Activated CD8-positive, alpha-beta memory T cell treated with anti-CD3 and anti-CD28 coated beads for 1 hour (primary cell): ENCODE results near the gene FGF11.

Experiments
- DNase-seq, 2 donors: peaks; one replicate each; pipeline ENCODE4 v3.0.0-alpha.2; 2020; ENCODE audit warnings: low read depth in 1 of 2; ENCODE audit errors: extremely low read depth in 1 of 2

FGF11 gene

DNA sequence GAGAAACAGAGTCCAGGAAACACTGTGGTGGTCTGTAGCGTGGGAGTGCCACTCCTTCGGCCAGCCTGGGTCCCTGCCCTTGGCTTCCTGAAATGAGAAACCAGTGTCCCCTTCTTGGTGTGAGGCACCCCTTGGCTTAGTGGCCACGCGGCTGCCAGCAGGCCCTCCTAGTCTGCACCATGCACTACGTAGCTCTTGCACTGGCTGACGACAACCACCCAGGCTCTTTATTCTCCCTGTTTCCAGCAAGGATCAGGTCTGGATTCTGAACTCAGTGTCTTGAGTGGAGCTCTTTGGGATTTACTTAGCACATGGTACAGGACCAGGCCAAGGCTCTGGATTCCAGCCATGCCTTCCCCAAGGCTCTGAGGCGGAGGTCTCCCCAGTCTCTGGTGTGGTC lies 11.8 kb upstream of the FGF11 start:
- DNase-seq, result no peak

DNA sequence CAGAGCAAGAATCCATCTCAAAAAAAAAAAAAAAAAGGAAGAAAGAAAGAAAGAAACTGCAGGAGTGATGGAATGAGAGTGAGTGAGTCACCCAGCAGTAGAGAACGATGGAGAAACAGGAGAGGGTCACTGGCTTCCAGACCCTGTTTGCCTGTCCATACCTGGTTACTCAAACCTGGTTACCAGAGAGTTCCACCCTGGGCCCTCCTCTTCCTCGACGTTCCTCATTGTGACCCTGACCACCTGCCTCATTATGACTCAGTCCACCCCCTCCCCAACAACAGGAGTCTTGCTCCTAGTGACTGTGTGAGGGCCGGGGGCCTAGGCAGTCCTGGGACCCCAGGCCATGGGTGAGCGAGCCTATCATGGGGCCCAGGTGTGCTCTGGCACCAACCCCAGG lies 10.8 kb upstream of the FGF11 start, which contains the start of gene SPEM3:
TSS of gene SPEM3 (plus strand) at position 301 of the 400 bp plus-strand sequence. CDS start at position 347, 46 bp downstream.
- no peak for DNase-seq

DNA sequence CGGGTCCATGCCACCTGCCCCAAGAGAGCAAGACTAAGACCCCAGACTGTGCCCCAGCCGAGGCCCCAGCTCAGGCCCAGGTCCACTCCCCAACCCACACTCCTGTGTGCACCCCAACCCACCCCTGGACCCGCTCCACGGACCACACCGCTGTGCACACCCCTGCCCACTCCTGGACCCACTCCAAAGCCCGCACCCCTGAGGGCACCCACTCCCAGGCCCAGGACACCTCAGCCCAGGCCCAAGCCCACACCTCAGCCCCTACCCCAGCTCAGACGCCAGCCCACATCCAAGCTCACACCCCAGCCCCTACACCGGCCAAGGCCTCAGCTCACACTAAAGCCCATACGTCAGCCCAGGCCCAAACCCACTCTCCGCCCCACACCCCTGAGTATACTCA lies 9.6 kb upstream of the FGF11 start:
- no peak for DNase-seq

DNA sequence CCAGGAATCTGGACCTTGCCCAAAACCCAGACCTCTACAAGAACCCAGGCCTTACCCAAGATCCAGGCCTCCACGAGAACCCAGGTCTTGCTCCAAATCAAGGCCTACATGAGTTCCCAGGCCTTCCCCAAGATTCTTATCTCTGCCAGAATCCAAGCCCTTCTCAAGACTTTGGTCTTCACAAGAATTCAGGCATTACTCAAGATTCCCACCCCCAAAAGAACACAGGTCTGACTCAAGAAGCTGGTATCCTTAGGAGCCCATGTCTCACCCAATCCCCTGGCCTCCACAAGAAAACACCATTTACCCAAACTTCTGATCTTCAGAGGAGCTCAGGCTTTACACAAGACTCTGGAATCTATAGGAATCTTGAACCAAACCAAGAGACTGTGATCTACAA lies 8.1 kb upstream of the FGF11 start:
- no peak for DNase-seq

DNA sequence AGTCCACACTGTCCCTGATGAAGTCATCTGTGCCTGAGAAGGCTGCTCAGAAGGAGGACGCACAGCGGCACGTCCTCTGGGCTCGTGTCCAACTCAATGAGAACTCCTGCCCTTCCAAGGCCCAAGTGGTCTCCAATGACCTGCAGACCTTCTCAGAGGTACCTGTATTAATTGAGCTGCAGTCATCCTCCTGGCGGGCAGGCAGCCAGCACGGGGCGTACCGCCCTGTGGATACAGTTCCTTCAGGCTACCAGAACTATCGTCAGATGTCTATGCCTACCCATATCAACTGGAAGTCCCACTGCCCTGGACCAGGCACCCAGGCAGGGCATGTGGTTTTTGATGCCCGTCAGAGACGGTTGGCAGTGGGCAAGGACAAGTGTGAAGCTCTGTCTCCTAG lies 7.0 kb upstream of the FGF11 start:
- DNase-seq, result no peak

DNA sequence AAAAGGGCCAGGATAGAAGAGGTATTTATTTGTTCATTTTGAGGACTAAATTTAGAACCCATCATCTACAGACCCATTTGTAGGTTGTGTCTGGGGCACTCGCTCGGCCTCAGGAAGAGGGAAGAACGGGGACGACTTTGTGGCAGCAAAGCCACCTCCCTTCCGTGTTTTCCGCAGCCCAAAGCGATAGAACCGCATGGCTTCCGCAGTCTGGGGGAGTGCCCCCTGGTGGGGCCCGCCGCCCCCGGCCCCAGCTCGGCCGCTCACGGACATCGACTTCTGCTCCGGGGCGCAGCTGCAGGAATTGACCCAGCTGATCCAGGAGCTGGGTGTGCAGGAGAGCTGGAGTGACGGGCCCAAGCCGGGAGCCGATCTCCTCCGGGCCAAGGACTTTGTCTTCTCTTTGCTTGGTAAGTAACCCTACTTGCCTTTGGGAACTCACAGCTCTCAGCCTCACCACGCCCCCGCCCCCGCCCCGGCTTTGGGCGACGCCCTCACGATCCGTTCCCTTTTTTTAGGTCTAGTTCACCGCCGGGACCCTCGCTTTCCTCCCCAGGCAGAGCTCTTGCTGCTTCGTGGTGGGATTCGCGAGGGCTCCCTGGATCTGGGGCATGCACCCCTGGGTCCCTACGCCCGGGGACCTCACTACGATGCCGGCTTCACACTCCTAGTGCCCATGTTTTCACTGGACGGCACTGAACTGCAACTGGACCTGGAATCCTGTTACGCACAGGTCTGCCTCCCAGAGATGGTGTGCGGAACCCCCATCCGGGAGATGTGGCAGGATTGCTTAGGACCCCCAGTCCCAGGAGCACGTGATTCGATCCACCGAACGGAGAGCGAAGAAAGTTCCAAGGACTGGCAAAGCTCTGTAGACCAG lies 3.4 kb upstream of the FGF11 start:
- DNase-seq, result peak in 1 of 2 donors; percentile 38

DNA sequence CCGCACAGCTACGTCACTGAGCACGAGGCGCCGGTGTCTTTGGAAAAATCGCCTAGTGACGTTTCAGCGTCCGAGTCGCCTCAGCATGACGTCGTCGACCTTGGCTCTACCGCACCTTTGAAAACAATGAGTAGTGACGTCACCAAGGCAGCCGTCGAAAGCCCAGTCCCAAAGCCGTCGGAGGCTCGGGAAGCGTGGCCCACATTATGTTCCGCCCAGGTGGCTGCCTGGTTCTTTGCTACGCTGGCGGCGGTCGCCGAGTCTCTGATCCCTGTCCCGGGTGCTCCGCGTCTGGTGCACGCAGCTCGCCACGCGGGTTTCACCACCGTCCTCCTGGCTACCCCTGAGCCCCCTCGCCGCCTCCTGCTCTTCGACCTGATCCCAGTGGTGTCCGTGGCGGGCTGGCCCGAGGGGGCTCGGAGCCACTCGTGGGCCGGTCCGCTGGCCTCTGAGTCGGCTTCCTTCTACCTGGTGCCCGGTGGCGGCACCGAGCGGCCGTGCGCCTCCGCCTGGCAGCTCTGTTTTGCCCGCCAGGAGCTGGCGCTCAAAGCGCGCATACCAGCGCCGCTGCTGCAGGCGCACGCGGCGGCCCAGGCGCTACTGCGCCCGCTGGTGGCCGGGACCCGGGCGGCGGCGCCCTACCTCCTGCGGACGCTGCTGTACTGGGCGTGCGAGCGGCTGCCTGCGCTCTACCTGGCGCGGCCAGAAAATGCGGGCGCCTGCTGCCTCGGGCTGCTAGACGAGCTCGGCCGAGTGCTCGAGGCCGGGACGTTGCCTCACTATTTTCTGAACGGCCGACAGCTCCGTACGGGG lies 2.5 kb upstream of the FGF11 start:
- peak; percentile 55 to 72 for DNase-seq

DNA sequence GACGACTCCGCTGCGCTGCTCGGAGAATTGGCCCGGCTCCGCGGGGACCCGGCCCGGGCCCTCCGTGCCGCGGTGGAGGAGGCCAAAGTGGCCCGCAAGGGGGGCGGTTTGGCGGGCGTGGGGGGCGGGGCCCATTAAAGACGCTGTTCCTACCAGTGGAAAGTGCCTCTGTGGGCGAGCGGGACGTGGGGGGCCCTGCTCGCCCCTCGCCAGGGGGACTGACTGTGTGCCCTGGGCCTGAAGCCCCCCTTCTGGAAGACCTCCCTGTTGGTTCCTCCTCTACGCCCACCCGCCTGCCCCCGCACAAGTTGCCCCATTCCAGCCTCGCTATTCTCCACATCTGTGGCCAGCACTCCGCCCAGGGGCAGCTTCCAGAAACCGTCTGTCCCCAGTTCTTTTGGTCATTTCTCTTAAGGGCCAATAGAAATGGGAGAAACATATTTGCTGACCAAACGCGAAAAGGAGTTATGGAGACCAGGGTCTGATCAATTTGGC lies 1.9 kb upstream of the FGF11 start:
- no peak for DNase-seq

DNA sequence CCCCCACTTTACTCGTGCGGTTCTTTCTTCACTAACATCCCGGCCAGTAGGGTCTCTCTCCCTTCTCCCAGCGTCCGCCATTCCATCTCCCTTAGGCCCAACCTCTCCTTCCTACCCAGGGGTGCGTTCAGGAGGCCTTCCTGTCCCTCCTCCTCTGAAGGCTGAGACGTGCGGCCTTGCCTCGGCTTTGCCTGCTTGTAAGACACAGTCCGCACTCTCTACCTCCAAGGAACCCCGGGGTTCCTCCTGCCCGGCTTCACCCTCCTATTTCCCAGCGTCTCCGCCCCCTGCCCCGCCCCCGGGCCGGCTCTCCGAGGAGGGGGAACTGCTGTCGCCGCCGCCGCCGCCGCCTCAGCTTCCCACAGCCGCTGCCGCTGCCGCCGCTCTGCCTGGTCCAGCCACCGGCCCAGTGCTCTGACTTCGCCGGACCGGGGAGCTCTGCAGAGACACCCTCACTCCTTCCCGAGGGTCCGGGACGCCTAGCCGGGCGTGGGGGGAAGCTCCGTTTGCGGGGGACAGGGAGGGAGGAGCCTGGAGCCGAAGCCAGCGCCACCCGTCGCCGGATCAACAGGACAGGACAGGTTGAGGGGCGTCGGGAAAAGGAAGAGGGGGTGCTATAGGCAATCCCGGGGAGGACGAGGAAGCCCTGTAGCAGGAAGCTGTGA lies 1.2 kb upstream of the FGF11 start:
- peak in 1 of 2 donors; percentile 43 for DNase-seq

DNA sequence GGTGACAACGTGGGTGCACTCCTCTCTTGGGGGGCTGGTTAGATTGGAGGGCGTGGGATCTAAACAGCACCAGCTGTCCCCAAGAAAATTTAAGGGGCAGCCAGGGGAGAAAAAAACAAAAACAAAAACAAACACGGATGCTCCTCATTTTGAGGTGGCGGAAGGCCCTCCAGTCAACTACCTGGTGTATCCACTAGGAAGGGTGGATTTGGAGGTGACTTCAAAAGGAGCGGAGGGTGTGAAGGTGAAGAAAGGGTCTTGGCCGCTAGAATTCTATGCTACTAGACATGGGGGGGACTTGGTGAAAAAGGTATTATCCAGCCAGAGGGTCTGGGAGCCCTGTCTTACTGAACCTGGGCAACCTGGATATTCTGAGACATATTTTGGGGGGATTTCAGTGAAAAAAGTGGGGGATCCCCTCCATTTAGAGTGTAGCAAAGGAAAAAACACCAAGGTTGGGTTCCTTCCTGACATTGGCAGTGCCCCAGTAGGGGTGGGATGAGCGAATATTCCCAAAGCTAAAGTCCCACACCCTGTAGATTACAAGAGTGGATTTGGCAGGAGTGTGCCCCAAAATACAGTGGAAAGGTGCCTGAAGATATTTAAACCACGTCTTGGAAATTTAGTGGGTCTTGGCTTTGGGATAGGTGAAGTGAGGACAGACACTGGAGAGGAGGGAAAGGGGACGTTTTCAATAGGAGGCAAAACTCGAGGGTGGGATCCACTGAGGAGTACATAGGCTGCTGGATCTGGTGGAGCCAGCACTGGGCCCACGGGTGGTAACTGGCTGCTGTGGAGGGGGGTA lies 454 bp upstream of the FGF11 start:
- DNase-seq, result no peak

DNA sequence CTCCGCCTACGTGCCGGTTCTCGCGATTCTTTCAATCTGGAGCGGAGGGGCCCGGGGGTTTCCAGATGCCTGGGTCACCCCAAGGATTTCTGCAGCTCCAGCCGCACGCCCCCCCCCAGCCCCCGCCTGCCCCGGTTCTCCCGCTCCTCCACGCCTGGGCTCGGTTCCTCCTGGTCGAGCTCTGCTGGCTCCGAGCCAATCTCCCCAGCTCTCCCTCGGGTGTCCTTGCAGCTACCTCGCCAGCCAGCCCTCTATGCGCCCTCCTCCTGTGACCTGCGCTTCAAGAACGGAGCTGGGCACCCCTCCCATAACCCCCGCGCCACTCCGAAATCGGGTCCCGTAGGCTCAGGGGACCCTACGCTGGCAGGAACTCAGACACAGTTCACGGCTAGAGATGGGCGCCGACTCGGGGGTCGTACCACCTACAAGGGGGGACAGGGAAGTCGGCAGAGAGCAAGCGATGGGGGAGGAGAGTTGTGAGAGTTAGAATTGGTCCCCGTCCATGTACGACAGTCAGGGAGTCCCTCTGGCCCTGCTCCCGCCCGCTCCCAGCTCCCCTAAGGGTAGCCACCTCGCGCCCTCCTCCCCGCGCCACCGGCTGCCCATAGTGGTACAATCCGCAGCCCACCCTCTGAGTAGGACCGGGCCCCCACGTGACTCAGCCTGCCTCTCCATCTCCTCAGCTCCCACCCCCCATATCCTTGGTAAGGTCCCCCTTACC lies 961 bp downstream of the FGF11 start:
- DNase-seq, result no peak

DNA sequence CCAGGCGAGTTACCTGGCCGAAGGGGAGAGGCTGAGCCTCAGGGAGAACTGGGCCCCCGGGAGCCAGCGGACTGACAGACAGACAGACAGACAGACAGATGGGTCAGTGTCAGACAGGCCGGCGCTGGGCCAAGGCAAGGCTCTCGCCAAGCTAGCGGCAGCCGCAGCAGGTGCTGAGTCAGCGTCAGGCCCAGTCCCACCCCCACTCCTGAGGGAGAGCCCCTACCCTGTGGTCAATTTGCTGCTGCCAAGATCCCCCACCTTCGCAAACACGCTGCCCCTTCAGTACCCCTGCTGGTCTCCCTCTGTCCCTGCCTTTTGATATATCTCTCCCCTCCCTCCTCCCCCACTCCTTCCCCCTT lies 1.5 kb downstream of the FGF11 start:
- DNase-seq, result no peak

DNA sequence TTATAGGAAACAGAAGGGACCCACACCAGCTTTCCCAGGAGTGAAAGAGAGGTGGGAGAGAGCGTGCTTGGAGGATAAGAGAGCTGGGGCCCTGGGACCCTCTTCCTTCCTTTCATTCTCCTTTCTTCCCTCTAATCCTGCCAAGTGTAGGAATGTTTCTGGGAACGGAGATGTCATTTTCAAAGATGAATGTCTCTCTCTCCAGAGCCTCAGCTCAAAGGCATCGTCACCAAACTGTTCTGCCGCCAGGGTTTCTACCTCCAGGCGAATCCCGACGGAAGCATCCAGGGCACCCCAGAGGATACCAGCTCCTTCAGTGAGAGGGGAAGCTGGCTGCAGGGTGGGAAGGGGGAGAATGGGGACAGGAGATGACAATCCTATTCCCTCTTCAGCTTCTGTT lies 2.0 kb downstream of the FGF11 start:
- DNase-seq, result no peak

DNA sequence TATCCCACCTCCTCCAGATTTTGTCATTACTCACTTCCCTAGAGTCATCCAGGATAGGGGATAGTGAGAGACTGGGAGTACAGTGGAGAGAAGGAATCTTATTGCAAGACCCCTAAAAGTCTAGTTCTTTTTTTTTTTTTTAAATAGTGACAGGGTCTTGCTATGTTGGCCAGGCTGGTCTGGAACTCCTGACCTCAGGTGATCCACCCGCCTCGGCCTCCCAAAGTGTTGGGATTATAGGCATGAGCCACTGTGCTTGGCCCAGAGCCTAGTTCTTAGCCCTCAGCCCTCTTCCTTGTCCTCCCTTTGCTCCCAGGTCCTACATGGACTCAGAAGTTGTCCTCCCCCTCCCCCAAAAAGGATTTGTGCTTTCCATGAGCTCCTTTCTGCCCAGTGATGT lies 2.8 kb downstream of the FGF11 start:
- DNase-seq, result no peak

DNA sequence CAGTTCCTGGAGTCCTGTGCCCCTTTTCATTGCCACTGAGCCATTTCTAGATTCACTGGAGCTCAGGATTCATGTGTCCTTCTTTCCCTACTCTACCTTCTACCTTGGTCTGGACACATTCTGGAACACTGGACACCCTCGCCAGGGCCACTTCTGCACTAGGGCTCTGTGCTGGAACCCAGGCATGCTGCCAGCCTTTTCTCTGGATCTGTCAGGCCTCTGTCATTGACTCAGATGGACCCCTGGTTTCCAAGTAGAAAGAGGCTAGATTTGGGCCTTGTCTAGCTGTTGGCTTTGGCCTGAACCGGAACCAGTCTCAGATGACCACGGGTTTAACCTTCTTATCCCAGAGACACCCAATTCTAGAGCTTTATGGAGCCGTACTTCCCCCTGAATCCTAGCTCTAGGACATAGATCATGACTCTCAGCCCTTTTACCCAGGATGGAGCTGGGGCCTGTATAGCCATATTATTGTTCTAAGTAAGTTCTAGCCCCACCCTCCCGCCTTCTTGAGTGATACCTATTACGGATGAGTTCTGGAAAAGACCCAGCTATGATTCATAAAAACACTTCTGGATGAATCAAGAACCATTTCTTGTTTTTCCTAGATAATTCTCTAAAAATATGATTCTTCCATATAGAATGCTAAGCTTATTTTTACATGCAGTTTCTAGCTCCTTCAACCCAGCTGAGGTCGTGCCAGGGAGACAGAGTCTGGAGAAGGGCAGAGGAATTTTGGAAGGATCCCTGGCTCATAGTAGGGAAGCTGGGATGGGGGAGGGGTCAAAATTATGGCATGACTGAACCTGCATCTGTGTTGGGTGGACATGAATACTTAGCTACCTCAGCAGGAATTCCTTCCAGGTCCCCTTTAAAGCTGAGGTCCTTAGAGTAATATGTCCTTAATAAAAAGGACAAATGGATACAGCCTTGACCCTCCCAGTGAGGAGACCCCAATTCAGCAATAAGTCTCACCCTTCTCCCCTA lies 4.5 kb downstream of the FGF11 start:
- no peak for DNase-seq

DNA sequence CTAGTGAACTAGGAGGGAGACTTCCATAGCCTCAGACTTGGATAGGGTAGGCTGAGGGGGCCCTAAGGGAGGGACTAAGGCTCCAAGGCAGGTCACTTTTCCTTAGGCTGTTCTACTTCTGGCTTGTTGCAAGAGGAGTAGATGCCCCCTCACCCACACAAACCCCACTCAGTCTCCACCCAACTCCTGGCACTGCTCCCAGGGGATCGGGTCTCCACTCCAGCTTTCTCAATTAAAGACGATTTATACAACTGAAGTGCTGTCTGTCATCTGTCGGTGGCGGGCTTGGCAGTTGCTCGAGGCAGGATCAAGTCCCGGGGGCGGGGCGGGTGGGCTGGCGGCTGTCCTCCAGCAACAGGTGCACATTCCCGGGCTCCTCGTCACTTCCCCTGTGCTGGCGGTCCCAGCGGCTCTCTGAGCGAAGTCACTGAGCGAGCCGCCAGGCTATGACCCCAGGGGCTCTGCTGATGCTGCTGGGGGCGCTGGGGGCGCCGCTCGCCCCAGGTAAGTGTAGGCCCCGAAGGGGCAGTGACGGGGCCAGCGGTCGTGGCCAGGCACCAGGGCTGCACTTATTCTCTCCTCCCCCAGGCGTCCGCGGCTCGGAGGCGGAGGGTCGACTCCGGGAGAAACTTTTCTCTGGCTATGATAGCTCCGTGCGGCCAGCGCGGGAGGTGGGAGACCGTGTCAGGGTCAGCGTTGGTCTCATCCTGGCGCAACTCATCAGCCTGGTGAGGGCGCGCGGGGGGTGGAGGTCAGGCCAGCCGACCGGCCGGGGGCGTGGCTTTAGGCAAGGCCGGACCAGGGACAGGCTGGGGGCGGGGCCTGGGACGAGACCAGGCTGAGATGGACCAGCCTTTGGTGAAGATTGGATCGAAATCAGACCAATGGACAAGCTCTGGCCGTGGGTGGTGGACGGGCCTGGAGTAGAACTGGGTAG lies 5.6 kb downstream of the FGF11 start, which contains the start of gene CHRNB1:
TSS of gene CHRNB1 (plus strand) at position 380 of the 937 bp plus-strand sequence. CDS start at position 447, 67 bp downstream.
- DNase-seq, result no peak

DNA sequence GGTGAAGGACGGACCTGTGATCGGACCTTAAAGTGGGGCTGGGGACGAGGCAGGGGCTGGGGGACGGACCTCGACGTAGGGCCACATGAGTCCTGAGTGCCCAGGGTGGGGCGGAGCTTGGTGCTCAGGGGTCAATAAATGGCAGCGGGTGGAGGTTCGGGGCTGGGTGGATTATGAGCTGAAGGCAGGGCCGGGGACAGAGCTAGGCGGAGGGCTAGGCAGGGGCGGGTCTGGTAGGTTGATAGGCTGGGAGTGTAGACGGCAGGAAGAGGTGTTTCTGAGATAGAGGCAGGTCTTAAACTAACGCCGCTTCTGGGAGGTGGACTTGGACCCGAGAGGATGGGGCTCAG lies 6.3 kb downstream of the FGF11 start:
- DNase-seq, result peak in 1 of 2 donors; percentile 18

DNA sequence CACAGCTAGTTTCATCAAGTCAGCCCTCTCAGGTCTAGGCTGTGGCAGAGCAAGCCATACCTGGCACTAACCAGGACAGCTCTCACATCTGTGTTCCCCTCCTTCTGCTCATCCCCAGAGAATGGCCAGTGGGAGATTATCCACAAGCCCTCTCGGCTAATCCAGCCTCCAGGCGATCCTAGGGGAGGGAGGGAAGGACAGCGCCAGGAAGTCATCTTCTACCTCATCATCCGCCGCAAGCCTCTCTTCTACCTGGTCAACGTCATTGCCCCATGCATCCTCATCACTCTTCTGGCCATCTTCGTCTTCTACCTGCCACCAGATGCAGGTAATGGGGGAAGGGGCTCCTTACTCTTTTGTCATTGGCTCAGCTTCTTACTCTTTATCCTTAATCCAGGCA lies 9.1 kb downstream of the FGF11 start:
- no peak for DNase-seq
